ENCODE results near the gene FANCL.
"Not testable (repeated sequence)": the region's sequence is repeated elsewhere in the genome, so short reads cannot be mapped to it uniquely, and the experiment has no call there.

FANCL gene

DNA sequence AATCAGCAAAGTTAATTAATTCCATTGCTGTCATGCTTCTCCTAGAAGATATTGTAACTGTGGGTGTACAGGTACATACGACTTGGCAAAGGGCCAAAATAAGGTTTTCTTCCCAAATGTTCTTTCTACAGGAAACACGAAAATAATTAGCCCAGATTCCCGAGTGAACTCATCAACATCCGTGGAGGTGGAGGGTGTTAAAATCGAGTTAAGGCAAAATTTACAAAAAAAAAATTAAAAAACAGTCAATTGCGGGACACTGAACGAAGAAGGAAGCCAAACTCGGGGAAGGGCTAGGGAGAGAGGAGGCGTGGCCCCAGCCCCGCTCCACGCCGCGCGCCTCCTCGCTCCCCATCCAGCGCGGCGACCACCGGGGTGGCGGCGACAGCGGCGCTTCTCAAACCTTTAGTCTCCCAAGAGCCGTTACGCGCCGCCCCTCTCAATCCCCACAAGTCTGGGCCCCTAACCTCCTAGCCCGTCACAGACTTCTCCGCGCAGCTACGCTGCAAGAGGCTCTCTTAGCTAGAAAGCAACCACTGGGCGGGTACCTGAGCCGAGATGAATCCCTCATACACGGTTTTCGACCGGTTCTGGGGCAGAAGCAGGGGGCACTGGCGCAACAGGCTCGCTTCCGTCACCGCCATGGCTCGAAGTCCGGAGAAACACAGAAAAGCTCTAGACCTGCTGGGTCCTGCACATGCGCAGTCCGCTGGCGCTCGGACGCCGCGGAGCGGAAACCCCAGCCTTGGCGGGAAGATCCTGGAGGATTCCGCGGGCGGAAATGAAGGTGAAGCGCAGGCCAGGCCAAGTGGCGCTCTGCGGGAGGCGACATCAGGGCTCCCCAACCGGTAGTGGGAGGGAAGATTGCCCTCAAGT, at the start of gene FANCL:
Gene FANCL (minus strand): TSS at position 656 of the 876 bp plus-strand sequence. CDS start 12 bp downstream, at position 644.
- DNase-seq (ENCODE audit: low read depth), result peak; percentile 39

DNA sequence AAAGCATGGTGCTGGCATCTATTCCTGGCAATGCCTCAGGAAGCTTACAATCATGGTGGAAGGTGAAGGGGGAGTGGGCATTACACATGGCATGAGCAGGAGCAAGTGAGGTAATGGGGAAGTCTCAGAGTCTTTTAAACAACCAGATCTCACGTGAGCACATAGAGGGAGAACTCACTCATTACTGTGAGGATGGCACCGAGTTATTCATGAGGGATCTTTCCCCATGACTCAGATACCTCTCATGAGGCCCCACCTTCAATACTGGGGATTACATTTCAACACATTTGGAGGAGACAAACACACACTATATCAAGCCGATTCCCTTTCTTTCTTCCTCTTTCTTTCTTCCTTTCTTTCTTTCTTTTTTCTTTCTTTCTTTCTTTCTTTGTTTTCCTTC, 47.9 kb upstream of the FANCL start:
- no peak for DNase-seq (ENCODE audit: low read depth)

DNA sequence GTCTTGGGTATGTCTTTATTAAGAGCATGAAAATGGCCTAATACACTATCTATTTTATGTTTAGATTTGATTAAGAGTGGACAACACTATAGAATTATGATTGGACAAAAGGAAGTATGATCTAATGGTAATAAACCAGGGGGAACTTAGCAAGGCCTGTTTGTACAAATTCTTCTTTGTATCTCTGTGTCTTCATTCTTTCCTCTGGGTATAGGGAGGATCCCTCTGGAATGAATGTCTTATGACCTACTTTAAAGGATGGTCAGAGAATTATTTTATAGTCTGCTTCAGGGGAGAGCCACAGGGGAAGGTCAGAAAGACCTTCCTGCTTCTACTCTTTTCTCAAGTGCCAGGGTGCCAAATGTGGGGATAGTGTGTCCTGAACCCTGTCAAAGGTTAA, 42.8 kb upstream of the FANCL start:
- DNase-seq (ENCODE audit: low read depth), result no peak

DNA sequence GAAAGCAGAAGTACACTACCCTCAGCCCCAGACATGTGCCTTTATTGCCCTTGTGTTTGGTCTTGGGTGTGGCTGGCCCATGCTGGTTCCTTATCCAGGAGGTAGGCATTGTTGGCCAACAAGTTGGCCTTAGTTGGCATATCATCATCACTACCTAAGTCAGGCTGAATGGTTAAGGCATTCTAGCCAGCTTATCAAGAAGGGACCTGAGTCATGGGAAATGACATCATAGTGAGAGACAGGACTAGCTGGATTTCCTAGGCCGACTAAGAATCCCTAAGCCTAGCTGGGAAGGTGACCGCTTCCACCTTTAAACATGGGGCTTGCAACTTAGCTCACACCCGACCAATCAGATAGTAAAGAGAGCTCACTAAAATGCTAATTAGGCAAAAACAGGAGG, 34.0 kb upstream of the FANCL start:
- DNase-seq (ENCODE audit: low read depth), result not testable (repeated sequence)

DNA sequence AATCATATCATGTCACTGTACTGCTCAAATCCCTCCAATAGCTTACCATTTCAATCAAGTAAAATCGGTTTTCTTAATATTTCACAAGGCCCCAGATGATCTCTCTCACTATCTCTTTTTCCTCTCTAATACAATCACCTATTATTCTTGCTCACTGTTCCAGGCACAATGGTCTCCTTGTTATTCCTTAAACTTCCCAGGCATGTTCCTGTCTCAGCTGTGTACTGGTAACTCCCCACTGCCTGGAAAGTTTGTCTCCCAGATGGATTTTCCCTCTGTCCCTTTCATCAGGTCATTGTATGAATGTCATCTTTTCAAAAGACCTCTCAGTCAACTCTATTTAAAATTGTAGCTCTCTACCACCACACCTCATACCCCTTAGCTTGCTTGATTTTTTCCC, 30.7 kb upstream of the FANCL start:
- no peak for DNase-seq (ENCODE audit: low read depth)

DNA sequence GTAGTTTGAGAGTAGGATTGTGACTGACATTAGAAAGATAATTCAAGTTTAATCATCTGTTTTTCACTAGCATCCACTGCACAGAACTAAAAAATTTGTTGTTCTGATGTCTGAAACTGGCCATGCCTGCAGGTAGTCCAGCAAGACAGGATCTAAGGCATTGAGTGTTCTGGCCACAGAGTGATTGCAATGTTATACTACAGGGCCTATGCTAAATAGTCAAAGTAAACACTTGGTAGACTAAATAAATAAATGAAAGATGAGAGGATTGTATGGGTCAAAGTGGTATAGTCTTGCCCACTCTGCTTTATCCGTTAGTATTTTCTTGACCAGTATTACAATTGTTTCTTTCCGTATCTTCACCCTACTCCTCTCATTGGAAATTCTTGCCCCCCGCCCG, 27.6 kb upstream of the FANCL start:
- no peak for DNase-seq (ENCODE audit: low read depth)

DNA sequence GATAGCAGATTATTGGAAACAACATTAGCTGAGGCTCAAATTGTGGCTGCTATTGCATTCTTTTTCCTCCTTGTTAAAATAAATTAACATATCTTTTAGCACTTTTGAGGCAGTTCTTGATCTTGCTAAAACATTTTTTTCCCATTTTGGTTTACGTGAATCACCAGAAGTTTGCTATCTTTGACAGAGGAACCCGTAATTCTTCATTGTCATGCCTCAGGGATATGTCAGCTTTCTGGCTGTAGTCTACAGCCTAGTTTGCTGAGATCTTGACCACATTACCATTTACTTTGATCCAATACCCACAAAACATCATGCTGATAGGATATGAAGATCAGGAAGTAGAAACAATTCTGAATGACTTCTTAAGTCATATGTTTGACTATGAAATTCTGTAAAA, 25.1 kb upstream of the FANCL start:
- DNase-seq (ENCODE audit: low read depth), result no peak

DNA sequence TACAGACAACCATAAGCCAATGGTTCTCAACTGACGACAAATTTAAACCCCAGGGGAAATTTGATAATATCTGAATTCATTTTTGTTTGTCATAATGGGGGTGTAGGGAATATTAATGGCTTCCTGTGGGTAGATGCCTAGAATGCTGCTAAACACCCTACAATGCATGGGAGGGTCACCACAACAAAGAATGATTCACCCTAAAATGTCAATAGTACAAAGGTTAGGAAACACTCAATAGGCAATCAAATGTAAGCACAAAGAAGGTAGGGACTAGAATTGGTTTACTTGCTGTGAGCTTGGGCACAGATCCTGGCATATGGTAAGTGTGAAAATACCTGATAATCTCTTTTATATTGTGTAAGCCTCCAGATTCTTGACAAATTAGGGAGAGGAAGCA, 20.1 kb upstream of the FANCL start:
- no peak for DNase-seq (ENCODE audit: low read depth)

DNA sequence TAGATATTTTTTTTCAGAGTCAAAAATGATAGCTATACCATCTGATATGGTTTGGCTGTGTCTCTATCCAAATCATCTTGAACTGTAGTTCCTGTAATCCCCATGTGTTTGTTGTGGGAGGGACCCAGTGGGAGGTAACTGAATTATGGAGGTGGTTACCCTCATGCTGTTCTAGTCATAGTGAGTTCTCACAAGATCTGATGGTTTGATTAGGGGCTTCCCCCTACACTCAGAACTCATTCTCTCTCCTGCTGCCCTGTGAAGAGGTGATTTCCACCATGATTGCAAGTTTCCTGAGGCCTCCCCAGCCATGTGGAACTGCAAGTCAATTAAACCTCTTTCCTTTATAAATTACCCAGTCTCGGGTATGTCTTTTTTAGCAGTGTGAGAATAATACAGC, 17.3 kb upstream of the FANCL start:
- DNase-seq (ENCODE audit: low read depth), result not testable (repeated sequence)

DNA sequence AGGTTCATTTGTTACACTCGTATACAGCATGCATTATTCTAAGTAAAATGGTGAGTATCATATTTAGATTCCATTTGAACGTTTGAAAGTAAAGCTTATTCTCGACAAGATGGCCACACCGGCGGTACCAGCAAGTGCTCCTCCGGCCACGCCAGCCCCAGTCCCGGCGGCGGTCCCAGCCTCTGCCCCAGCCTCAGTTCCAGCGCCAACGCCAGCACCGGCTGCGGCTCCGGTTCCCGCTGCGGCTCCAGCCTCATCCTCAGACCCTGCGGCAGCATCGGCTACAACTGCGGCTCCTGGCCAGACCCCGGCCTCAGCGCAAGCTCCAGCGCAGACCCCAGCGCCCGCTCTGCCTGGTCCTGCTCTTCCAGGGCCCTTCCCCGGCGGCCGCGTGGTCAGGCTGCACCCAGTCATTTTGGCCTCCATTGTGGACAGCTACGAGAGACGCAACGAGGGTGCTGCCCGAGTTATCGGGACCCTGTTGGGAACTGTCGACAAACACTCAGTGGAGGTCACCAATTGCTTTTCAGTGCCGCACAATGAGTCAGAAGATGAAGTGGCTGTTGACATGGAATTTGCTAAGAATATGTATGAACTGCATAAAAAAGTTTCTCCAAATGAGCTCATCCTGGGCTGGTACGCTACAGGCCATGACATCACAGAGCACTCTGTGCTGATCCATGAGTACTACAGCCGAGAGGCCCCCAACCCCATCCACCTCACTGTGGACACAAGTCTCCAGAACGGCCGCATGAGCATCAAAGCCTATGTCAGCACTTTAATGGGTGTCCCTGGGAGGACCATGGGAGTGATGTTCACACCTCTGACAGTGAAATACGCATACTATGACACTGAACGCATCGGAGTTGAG, 10.4 kb upstream of the FANCL start:
- DNase-seq (ENCODE audit: low read depth), result not testable (repeated sequence)

DNA sequence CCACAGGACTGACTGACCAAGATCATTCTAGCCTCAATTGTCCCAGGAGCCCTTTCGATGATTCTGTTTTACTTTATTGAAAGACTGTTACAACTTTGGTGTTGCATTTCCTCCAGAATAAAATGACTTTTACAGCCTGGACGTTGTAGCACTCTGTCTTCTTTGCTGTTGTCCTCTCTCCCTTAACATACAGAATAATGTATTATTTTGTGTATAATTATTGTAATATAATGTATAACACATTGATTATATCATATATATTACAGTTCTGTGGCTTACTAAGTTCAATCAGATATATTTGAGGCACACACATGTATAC, 380 bp upstream of the FANCL start:
- DNase-seq (ENCODE audit: low read depth), result no peak

DNA sequence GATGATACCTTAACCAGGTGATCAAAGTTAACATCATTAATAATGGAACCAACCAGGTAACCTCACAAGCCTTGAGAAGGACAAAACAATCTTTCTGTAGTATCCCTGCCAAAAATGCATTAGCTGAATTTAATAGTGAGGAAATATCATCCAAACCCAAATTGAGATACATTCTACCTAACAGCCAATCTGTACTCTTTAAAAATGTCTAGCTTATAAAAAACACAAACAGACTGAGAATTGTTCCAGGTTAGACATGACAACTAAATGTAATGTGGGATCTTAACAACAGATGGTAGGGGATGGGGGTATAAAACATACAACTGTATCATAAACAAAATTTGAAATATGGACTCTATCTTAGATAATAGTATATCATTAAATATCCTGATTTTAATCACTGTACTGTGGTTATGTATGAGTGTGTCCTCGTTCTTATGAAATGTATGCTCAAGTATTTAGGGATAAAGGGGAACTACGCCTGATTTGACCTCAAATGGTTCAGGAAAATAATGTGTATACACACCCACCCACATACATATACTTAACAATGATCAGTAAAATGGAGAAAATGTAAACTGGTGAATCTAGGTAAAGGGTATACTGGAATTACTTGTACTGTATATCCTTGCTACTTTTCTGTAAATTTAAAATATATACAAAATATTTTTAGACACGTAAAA, 1.7 kb downstream of the FANCL start:
- DNase-seq (ENCODE audit: low read depth), result no peak

DNA sequence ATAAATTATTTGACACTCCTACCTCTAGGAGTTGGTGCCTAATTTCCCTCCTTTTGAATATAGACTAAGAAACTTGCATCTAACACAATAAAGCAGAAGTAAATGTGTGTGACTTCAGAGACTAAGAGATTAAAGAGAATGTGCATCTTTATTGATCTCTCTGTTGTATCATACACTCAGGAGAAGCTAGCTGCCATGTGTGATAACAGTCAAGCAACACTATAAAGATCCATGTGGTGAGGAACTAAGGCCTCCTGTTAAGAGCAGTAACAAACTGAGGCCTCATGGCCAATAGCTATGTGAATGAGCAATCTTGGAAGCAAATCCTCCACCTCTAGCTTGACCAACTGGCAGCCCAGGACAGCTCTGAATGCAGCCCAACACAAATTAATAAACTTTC, 3.4 kb downstream of the FANCL start:
- DNase-seq (ENCODE audit: low read depth), result no peak

DNA sequence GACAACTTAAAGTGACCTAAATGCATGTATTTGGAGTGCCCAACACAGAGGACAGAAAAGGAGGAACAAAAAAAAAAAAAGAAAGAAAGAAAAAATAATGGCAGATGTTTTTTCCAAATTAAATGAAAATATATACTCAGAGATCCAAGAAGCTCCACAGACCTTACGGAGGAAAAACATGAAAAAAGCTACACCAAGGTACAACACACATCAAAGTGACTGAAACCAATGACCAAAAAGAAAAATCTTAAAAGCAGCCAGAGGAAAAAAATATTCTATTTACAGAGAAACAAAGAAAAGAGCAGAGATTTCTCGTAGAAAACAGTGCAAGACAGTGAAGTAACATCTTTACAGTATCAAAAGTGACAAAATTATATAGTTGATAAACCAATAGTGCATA, 5.1 kb downstream of the FANCL start:
- DNase-seq (ENCODE audit: low read depth), result no peak

DNA sequence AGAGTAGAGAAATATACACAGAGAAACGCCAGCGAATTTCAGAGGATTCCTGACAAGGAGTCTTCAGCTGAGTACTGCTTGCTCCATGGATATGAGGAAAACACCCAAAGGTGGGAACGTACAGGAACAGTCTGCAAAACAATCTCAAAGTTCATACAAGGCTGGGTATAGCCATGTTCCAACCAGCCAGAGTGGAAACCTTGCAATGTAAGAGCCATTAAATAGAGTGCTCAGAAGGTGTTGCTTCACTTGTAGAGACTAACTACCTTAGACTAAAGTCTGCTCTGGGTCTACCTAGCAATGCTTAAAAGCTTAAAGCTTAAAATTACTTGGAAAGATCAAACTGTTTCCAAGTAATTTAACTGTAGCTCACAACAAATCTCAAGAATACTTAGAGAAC, 6.0 kb downstream of the FANCL start:
- no peak for DNase-seq (ENCODE audit: low read depth)

DNA sequence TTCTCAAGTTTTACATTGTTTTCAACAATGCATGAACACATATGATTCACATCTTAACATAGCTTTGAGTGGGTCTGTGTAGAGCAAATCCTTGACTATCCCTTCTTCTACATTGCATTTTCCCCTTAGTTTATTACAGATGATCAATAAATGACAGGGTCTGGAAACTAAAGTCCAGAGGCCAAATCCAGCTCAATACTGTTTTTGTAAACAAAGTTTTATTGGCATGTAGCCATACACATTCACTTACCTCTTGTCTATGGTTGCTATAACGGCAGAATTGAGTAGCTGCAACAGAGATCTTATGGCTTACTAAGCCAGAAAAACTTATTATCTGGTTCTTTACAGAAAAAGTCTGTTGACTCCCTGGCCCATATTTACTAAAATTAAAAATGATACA, 12.8 kb downstream of the FANCL start:
- DNase-seq (ENCODE audit: low read depth), result no peak

DNA sequence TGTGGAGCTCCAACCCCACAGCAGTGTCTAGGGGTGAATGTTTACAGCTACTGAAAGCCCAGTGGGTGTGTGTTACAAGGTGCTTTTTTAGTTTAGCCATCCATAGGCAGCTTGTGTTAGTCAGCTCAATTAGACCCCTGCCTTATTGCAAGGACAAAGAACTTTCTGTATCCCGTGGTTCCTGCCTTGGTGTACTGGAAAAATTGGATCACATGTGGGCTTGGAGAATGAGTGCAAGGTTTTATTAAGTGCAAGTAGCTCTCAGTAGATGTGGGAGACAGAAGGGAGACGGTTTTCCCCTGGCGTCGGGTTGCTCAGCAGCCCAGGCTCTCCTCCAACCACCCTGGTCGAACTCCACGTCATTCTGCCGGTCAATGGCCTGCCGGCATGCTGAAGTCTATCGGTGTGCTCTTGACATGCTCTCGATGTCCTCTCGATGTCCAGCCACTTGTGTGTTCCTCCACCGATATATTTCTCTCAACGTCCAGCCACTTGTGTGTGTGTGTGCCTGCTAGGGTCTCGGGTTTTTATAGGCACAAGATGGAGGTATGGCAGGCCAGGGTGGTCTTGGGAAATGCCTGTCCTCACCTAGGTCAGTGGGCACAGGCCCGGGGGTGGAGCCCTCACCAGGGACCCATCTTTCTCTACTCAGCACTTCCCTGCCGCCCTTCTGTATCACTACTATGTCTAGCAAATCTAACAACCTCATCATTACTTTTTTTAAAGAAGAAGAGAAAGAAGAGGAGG, 13.8 kb downstream of the FANCL start:
- no peak for DNase-seq (ENCODE audit: low read depth)

DNA sequence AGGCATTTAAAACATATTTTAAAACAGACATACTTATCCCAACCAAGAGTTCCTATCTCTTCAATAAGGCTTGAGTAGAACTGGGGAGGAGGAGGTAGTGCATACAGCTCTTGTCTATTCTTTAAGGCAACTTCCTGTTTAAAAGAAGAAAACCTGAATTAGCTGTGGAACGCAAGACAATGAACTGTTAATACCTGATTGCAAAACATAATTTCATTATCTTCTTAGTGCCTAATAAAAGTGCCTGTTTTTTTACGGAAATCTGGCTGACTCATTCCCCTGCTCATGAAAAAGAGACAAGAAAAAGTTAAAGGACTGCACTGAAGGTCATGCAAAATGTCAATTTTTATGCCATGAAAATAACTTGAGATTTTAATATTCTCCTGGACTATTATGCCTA, 19.2 kb downstream of the FANCL start:
- DNase-seq (ENCODE audit: low read depth), result no peak

DNA sequence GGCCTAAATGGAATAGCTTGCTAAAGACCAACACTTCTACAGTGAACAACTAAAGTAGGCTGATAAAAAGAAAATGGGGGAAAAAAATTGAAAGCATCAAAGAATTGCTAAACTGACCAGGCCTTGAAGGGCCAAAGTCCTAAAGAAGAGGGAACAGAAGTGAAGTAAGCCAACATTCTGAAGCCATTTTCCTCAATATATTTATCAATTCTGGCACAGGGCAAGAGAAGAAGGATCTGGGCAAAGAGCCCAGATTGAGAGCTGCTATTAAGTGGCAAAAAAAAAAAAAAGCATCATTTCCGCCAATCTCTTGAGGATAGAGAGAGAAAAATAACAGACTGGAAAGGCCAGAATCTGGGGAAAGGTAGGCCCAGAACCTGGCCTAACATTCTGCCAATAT, 25.7 kb downstream of the FANCL start:
- DNase-seq (ENCODE audit: low read depth), result no peak

DNA sequence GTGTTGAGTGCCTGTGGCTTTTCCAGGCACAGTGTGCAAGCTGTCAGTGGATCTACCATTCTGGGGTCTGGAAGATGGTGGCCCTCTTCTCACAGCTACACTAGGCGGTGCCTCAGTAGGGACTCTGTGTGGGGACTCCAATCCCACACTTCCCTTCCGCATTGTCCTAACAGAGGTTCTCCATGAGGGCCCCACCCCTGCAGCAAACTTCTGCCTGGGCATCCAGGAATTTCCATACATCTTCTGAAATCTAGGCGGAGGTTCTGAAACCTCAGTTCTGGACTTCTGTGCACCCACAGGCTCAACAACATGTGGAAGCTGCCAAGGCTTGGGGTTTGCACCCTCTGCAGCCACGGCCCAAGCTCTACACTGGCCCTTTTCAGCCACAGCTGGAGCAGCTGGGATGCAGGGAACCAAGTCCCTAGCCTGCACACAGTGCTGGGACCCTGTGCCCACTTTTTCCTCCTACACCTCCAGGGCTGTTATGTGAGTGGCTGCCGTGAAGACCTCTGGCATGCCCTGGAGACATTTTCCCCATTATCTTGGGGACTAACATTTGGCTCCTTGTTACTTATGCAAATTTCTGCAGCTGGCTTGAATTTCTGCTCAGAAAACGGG, 30.1 kb downstream of the FANCL start:
- DNase-seq (ENCODE audit: low read depth), result not testable (repeated sequence)

DNA sequence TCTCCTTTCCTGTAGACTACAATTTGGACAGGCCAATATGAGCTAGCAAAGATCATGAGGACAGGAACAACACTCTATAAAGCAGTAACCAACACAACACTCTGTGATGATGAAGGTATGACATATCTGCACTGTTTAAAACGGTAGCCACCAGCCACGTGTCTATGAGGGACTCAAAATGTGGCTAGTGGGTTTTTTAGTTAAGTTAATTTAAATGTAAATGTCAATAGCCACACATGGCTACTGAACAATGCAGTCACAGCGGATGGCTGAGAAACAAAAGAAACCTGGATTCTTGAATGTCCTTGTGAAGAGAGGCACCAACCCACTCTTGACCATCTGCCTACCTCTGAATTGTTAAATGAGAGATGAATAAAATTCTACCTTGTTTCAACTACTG, 33.9 kb downstream of the FANCL start:
- DNase-seq (ENCODE audit: low read depth), result no peak

DNA sequence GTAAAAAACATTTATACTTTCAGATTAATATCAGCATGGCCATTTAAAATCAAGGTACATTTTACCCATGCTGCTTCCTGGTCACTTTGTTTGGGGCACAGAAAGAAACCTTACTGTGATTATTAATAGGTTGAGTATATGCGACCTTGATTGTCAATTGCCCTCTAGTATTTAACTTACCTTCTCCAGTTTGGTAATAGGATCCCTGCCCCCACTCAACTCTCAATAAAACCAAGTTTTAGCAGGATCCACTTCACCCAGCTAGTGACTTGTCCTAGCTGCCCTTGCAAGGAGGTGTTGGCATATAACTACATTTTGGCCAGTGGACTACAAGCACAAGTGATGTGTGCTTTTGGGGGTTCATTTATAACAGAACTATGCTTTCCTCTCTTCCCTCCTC, 34.3 kb downstream of the FANCL start:
- DNase-seq (ENCODE audit: low read depth), result no peak

Data from activated T-cell treated with anti-CD3 and anti-CD28 coated beads for 1 hour (primary cell).